IPS DF 4.7 (cell line): ENCODE data around the gene INHBB.

ENCODE experiments used
- DNase-seq: peaks from one replicate; pipeline ENCODE4 v3.0.0-alpha.2; 2013; ENCODE audit warnings: low spot score; ENCODE audit errors: extremely low read depth

INHBB gene

GRCh38 chr2:120341977-120342376 lies 4.0 kb upstream of the INHBB start:
- DNase-seq = no peak

GRCh38 chr2:120342446-120342845 lies 3.5 kb upstream of the INHBB start:
- DNase-seq = no peak

- DNase-seq = no peak
Measured at GRCh38 chr2:120343100-120343432, 2.9 kb upstream of the INHBB start.

GRCh38 chr2:120343433-120344105 lies 2.4 kb upstream of the INHBB start:
- peak; percentile 71 for DNase-seq

- no peak for DNase-seq
Measured at GRCh38 chr2:120344214-120344975, 1.5 kb upstream of the INHBB start.

GRCh38 chr2:120344976-120345581 lies 857 bp upstream of the INHBB start:
- no peak for DNase-seq

- DNase-seq = no peak
Measured at GRCh38 chr2:120345608-120346007, 328 bp upstream of the INHBB start.

- DNase-seq = no peak
Measured at GRCh38 chr2:120346667-120347358, 877 bp downstream of the INHBB start.

GRCh38 chr2:120347396-120348060 lies 1.6 kb downstream of the INHBB start:
- no peak for DNase-seq

- DNase-seq = no peak
Measured at GRCh38 chr2:120348134-120348736, 2.3 kb downstream of the INHBB start.

GRCh38 chr2:120348737-120349439 lies 3.0 kb downstream of the INHBB start:
- no peak for DNase-seq

- no peak for DNase-seq
Measured at GRCh38 chr2:120349440-120349921, 3.5 kb downstream of the INHBB start.

- DNase-seq = no peak
Measured at GRCh38 chr2:120350080-120350479, 4.1 kb downstream of the INHBB start.

- no peak for DNase-seq
Measured at GRCh38 chr2:120350801-120351320, 4.9 kb downstream of the INHBB start.

GRCh38 chr2:120352696-120353590 lies 7.0 kb downstream of the INHBB start:
- DNase-seq = no peak

- DNase-seq = no peak
Measured at GRCh38 chr2:120353591-120353898, 7.6 kb downstream of the INHBB start.

- no peak for DNase-seq
Measured at GRCh38 chr2:120353931-120354330, 8.0 kb downstream of the INHBB start.

GRCh38 chr2:120354467-120354866 lies 8.5 kb downstream of the INHBB start:
- DNase-seq = no peak
